Body of pancreas (tissue), 4 donors: ENCODE results near the gene KIF3B. TPM values are rescaled to one million over a fixed set of nuclear protein-coding genes. Genes with fewer than 3 reads are reported as not detected.
"Not testable (repeated sequence)": the region's sequence is repeated elsewhere in the genome, so short reads cannot be mapped to it uniquely, and the experiment has no call there.

Experiments
- ATAC-seq: fragments of 150-250 bp; one replicate; pipeline ENCODE4 v1.9.1; 2016
- DNase-seq, 4 donors: peaks; one replicate each; pipeline ENCODE4 v3.0.0-alpha.2; 2019
- H3K27ac ChIP-seq, 4 donors: fragments of 200-600 bp; sonication (generic); 1 replicate in 3 of 4; 2 replicates in 1 of 4; pipeline versions ENCODE4 v1.5.1 to v1.6.1; 2016 to 2019; ENCODE audit warnings: mild to moderate bottlenecking in 1 of 4, mixed read lengths in 1 of 4, moderate library complexity in 1 of 4
- H3K27me3 ChIP-seq, 2 donors: fragments of 200-600 bp; sonication (generic); one replicate each; pipeline ENCODE4 v1.6.0; 2016; ENCODE audit warnings: mild to moderate bottlenecking in 1 of 2
- H3K36me3 ChIP-seq, 2 donors: fragments of 200-600 bp; sonication (generic); replicated peaks in 1 of 2; 2 replicates each; pipeline ENCODE4 v1.5.1; 2016; ENCODE audit warnings: low read depth in 2 of 2; ENCODE audit not compliant: insufficient read depth in 1 of 2
- H3K4me1 ChIP-seq: fragments of 200-600 bp; sonication (generic); one replicate; pipeline ENCODE4 v1.6.0; 2016
- H3K4me3 ChIP-seq, 2 donors: fragments of 200-600 bp; sonication (generic); 1 replicate in 1 of 2; 2 replicates in 1 of 2; pipeline ENCODE4 v1.5.1; 2016 to 2019
- H3K9me3 ChIP-seq, 3 donors: fragments of 200-600 bp; sonication (generic); 1 replicate in 2 of 3; 2 replicates in 1 of 3; pipeline ENCODE4 v1.5.1; 2016
- CTCF ChIP-seq, 7 experiments: fragments of 450-650 bp in 4 of 7; fragments of 200-600 bp in 3 of 7; sonication (generic) in 3 of 7; IDR thresholded peaks; one replicate each; pipeline ENCODE4 v1.5.1; 2016 to 2019; ENCODE audit warnings: antibody characterized with exemption in 7 of 7
- POLR2A ChIP-seq, 3 donors: fragments of 450-650 bp; IDR thresholded peaks; one replicate each; pipeline ENCODE4 v1.6.1; 2016; ENCODE audit warnings: antibody characterized with exemption in 3 of 3, mild to moderate bottlenecking in 2 of 3
- WGBS, 2 donors: methylation state at CpG; one replicate each; pipeline ENCODE4 v1.1.5; 2017; 5-methylcytosine and 5-hydroxymethylcytosine counted together
- intact Hi-C: fragments of 100-400 bp; cut with DNase I; formaldehyde crosslinking; loops from one replicate; pipeline ENCODE4 v1.15.1; 2023
- total RNA-seq, 2 donors: library from RNA; depleted of rRNA; stranded (reverse); fragments of >200 nt; gene quantifications; one replicate each; pipeline ENCODE4 v1.1.0, GENCODE V29; 2016

The KIF3B gene
- total RNA-seq, 2 donors from 2014 or later = 23.1 to 28.3 TPM

DNA sequence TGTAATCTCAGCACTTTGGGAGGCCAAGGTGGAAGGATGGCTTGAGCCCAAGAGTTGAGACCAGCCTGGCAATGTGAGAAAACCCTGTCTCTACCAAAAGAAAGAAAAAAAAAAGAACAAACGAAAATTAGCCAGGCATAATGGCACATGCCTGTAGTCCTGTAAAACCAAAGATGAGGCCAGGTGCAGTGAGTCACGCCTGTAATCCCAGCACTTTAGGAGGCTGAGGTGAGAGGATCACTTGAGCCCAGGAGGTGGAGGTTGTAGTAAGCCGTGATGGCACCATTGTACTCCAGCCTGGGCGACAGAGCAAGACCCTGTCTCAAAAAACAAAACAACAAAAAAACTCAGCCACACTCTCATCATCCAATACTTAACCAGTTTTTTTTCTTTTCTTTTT lies 32.5 kb upstream of the KIF3B start:
- intact Hi-C loops = no loop called here
- TF ChIP-seq CTCF (IDR thresholded peaks at IDR 0.05) (no peak), POLR2A (IDR thresholded peaks at IDR 0.05) (no peak)
- WGBS, 2 donors = 82 to 87% methylated on average over 4 of the region's 4 CpGs

GRCh38 chr20:32246208-32246607 lies 31.2 kb upstream of the KIF3B start:
- H3K27ac ChIP-seq, H3K9me3 ChIP-seq, H3K27me3 ChIP-seq, H3K4me3 ChIP-seq, intact Hi-C loops, DNase-seq, H3K36me3 ChIP-seq, ATAC-seq, H3K4me1 ChIP-seq: not testable (repeated sequence)
- WGBS, 2 donors = 91 to 93% methylated on average over 5 of the region's 5 CpGs

More for the DNA sequence above, 32.5 kb upstream of the KIF3B start:
- H3K27ac ChIP-seq = no peak overlapping the region
- no peak for DNase-seq
- H3K9me3 ChIP-seq = no peaks in the 10 kb centered on the region
- H3K4me1 ChIP-seq = peaks cover 6% of the 10 kb centered on the region
- no peaks in the 10 kb centered on the region for H3K36me3 ChIP-seq
- no peaks in the 10 kb centered on the region for H3K27me3 ChIP-seq
- no peak overlapping the region for H3K4me3 ChIP-seq
- ATAC-seq = no peak

DNA sequence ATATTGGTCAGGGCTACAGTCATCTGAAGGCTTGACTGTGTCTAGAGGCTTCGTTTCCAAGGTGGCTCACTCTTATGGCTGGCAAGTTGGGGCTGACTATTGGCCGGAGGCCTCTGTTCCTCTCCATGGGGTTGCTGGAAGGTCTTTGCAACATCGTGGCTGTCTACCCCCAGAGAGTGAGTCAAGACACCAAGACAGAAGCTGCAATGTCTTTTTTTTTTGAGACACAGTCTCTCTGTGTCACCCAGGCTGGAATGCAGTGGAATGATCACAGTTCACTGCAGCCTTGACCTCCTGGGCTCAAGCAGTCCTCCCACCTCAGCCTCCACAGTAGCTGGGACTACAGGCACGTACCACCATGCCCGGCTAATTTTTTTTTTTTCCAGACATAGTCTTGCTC lies 29.4 kb upstream of the KIF3B start:
- TF ChIP-seq CTCF (IDR thresholded peaks at IDR 0.05) (no peak), POLR2A (IDR thresholded peaks at IDR 0.05) (no peak)
- no peak overlapping the region for H3K27ac ChIP-seq
- no peak overlapping the region for H3K4me3 ChIP-seq
- intact Hi-C loops = no loop called here
- no peaks in the 10 kb centered on the region for H3K4me1 ChIP-seq
- H3K36me3 ChIP-seq = no peaks in the 10 kb centered on the region
- ATAC-seq = no peak
- no peak for DNase-seq
- WGBS, 2 donors = 78 to 87% methylated on average over 3 to 5 of the region's 5 CpGs
- no peaks in the 10 kb centered on the region for H3K27me3 ChIP-seq
- H3K9me3 ChIP-seq = no peaks in the 10 kb centered on the region

DNA sequence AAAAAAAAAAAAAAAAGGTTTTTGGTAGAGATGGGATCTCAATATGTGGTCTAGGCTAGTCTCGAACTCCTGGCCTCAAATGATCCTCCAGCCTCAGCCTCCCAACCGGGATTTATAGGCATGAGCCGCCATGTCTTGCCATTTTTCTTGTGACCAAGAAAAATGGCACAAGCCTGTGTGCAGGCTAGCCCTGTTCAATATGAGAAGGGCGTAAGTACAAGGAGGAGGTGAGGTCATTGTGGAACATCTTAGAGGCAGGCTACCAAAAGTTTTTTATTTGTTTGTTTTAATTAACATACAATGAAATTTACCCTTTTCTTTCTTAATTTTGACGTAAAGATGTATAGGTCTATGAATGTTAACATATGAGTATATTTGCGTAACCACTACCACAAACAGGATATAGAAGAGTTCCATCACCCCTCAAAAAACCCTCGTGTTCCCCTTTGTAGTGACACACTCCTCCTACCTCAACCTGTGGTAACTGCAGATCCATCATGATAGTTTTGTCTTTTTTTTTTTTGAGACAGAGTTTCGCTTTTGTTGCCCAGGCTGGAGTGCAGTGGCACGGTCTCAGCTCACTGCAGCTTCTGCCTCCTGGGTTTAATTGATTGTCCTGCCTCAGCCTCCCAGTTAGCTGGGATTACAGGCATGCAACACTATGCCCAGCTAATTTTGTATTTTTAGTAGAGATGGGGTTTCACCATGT lies 28.3 kb upstream of the KIF3B start:
- H3K9me3 ChIP-seq = no peaks in the 10 kb centered on the region
- no peaks in the 10 kb centered on the region for H3K36me3 ChIP-seq
- no peak overlapping the region for H3K4me3 ChIP-seq
- intact Hi-C loops = no loop called here
- H3K27ac ChIP-seq = no peak overlapping the region
- no peak for TF ChIP-seq CTCF (IDR thresholded peaks at IDR 0.05)
- no peak for TF ChIP-seq POLR2A (IDR thresholded peaks at IDR 0.05)
- ATAC-seq = no peak
- no peaks in the 10 kb centered on the region for H3K4me1 ChIP-seq
- DNase-seq = no peak
- no peaks in the 10 kb centered on the region for H3K27me3 ChIP-seq
- 87 to 91% methylated on average over 9 of the region's 9 CpGs for WGBS, 2 donors

DNA sequence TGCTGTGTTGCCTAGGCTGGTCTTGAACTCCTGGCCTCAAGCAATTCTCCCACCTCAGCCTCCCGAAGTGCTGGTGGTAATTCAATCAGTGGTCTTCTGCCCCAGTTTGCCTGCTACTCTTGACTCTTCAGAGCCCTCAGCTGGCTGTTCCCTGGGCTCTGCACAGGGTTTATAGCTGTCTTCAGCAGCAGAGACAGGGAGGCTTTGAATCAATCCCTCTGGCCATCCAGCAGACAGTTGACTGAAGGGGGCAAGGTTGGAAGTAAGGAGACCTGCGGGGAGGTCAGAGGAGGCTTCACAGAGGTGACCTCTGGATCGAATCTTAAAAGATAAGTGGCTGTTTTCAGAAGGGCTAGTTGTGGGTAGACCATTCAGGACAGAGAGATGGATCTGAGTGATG lies 26.0 kb upstream of the KIF3B start:
- WGBS, 2 donors = 52 to 59% methylated on average over 3 of the region's 3 CpGs
- no peak for ATAC-seq
- intact Hi-C loops = no loop called here

More for the DNA sequence above, 26.0 kb upstream of the KIF3B start:
- no peak overlapping the region for H3K27ac ChIP-seq
- no peaks in the 10 kb centered on the region for H3K27me3 ChIP-seq
- TF ChIP-seq CTCF (IDR thresholded peaks at IDR 0.05) (no peak), POLR2A (IDR thresholded peaks at IDR 0.05) (no peak)
- no peaks in the 10 kb centered on the region for H3K9me3 ChIP-seq
- no peak overlapping the region for H3K4me3 ChIP-seq
- no peaks in the 10 kb centered on the region for H3K36me3 ChIP-seq
- H3K4me1 ChIP-seq = peaks cover 5% of the 10 kb centered on the region
- no peak for DNase-seq
